Naive thymus-derived CD4-positive, alpha-beta T cell (primary cell): Measurements from ENCODE around the gene YIPF6. TPM values are rescaled to one million over a fixed set of nuclear protein-coding genes. Genes with fewer than 3 reads are reported as not detected.

Experiments used
- ATAC-seq: fragments of 150-1000 bp; cut with Tn5 transposase; 2 replicates; pipeline ENCODE4 v1.10.0; 2021; ENCODE audit warnings: mild to moderate bottlenecking, moderate library complexity
- CTCF ChIA-PET: fragments of 350-600 bp; sonication (Branson Sonifier 250); formaldehyde crosslinking; loops from one replicate; lab custom pipeline; 2021; ENCODE audit warnings: antibody characterized with exemption; lab: Charles Lee
- POLR2A ChIA-PET: fragments of 350-600 bp; sonication (Branson Sonifier 250); formaldehyde crosslinking; loops from one replicate; lab custom pipeline; 2021; ENCODE audit warnings: antibody characterized with exemption, inconsistent platforms; lab: Charles Lee
- DNase-seq, 9 donors: peaks; one replicate each; pipeline versions ENCODE4 v3.0.0 to v3.0.0-alpha.2; 2020 to 2022; ENCODE audit warnings: mixed read lengths in 1 of 9
- H3K27ac ChIP-seq: one replicate; pipeline ENCODE4 v1.7.0; 2013; ENCODE audit warnings: mild to moderate bottlenecking, low read depth, low read length, moderate library complexity
- H3K27me3 ChIP-seq, 2 donors: one replicate each; pipeline ENCODE4 v1.7.0; 2013; ENCODE audit warnings: low read length in 2 of 2, mild to moderate bottlenecking in 2 of 2, moderate library complexity in 2 of 2; ENCODE audit not compliant: control insufficient read depth in 2 of 2, insufficient read depth in 2 of 2
- H3K36me3 ChIP-seq, 3 experiments: 1 replicate in 2 of 3; 2 replicates in 1 of 3; pipeline ENCODE4 v1.7.0; 2013; ENCODE audit warnings: low read length in 3 of 3, mild to moderate bottlenecking in 3 of 3, moderate library complexity in 1 of 3; ENCODE audit not compliant: insufficient read depth in 3 of 3, control insufficient read depth in 2 of 3
- H3K4me1 ChIP-seq, 2 donors: one replicate each; pipeline ENCODE4 v1.7.0; 2013; ENCODE audit warnings: low read length in 2 of 2, mild to moderate bottlenecking in 2 of 2, moderate library complexity in 1 of 2; ENCODE audit not compliant: control insufficient read depth in 2 of 2, insufficient read depth in 2 of 2
- H3K4me3 ChIP-seq: 2 replicates; pipeline ENCODE4 v1.7.0; 2013; ENCODE audit warnings: mild to moderate bottlenecking, low read length
- H3K9me3 ChIP-seq, 3 experiments: 1 replicate in 2 of 3; 2 replicates in 1 of 3; pipeline ENCODE4 v1.7.0; 2013; ENCODE audit warnings: low read length in 3 of 3; ENCODE audit not compliant: control insufficient read depth in 2 of 3
- H3K27ac Mint-ChIP-seq, 9 donors: one replicate each; pipeline ENCODE4 v1.8.0; 2020 to 2022; ENCODE audit warnings: mixed read lengths in 9 of 9, mild to moderate bottlenecking in 8 of 9, moderate library complexity in 5 of 9, inconsistent platforms in 2 of 9
- H3K27me3 Mint-ChIP-seq, 5 donors: one replicate each; pipeline ENCODE4 v1.8.0; 2021 to 2022; ENCODE audit warnings: mixed read lengths in 5 of 5, mild to moderate bottlenecking in 1 of 5
- H3K36me3 Mint-ChIP-seq, 5 donors: one replicate each; pipeline ENCODE4 v1.8.0; 2020 to 2022; ENCODE audit warnings: mixed read lengths in 5 of 5, mild to moderate bottlenecking in 3 of 5, inconsistent platforms in 1 of 5
- H3K4me1 Mint-ChIP-seq, 7 donors: one replicate each; pipeline ENCODE4 v1.8.0; 2020 to 2022; ENCODE audit warnings: mixed read lengths in 7 of 7, mild to moderate bottlenecking in 3 of 7, inconsistent platforms in 1 of 7
- H3K4me3 Mint-ChIP-seq, 10 donors: one replicate each; pipeline ENCODE4 v1.8.0; 2020 to 2022; ENCODE audit warnings: mild to moderate bottlenecking in 10 of 10, mixed read lengths in 10 of 10, moderate library complexity in 6 of 10, inconsistent platforms in 2 of 10
- H3K9me3 Mint-ChIP-seq, 11 donors: one replicate each; pipeline ENCODE4 v1.8.0; 2020 to 2022; ENCODE audit warnings: mixed read lengths in 11 of 11, mild to moderate bottlenecking in 4 of 11, inconsistent platforms in 1 of 11, moderate library complexity in 1 of 11
- intact Hi-C, 2 donors: fragments of 100-400 bp; cut with micrococcal nuclease; formaldehyde crosslinking; loops; one replicate each; pipeline ENCODE4 v1.15.1; 2023
- polyA plus RNA-seq, 2 donors: library from polyadenylated mRNA; unstranded; fragments of 300-500 nt; fragmentation: Illumina TruSeq; gene quantifications; one replicate each; pipeline ENCODE4 v1.2.3, GENCODE V29; 2021
- total RNA-seq, 6 experiments: library from RNA in 5 of 6; stranded (reverse) in 5 of 6; gene quantifications; 1 replicate in 5 of 6; 2 replicates in 1 of 6; pipeline ENCODE4 v1.2.3 and lab custom pipeline; 2021 to 2026

YIPF6 gene
- total and polyA plus RNA-seq, 7 experiments from 2014 or later: 8.0 to 17.7 (median 15.1) TPM

- no peaks in the 10 kb centered on the region for H3K9me3 ChIP-seq
- Mint-ChIP-seq H3K4me3 (no peak overlapping the region), H3K36me3 (peaks cover 0 to 15% (median 4%) of the 10 kb centered on the region in 5 donors), H3K9me3 (peaks cover 0 to 9% (median 2%) of the 10 kb centered on the region in 11 donors), H3K27me3 (no peaks in the 10 kb centered on the region), H3K4me1 (no peaks in the 10 kb centered on the region), H3K27ac (no peak overlapping the region)
- H3K4me3 ChIP-seq: no peak overlapping the region
- no peak overlapping the region for H3K27ac ChIP-seq
- ATAC-seq (no peak), DNase-seq (no peak)
- intact Hi-C loops: no loop called here
- no peaks in the 10 kb centered on the region for H3K4me1 ChIP-seq
- POLR2A ChIA-PET: no interaction called here
- H3K27me3 ChIP-seq: no peaks in the 10 kb centered on the region
- H3K36me3 ChIP-seq: no peaks in the 10 kb centered on the region
- CTCF ChIA-PET: no interaction called here
These were observed 81.0 kb downstream of the YIPF6 start for GRCh38 chrX:68579810-68580209.

- CTCF ChIA-PET: interaction anchor here (0.5 kb wide), 1 partner anchor 173 kb away, joined by 3 read pairs; no protein-coding TSS in a partner anchor
- Histone ChIP-seq H3K27ac (no peak overlapping the region), H3K4me3 (no peak overlapping the region), H3K27me3 (no peaks in the 10 kb centered on the region), H3K36me3 (no peaks in the 10 kb centered on the region), H3K9me3 (no peaks in the 10 kb centered on the region), H3K4me1 (no peaks in the 10 kb centered on the region)
- Mint-ChIP-seq H3K9me3 (peaks cover 0 to 27% (median 5%) of the 10 kb centered on the region in 11 donors), H3K36me3 (peaks cover 0 to 21% (median 12%) of the 10 kb centered on the region in 5 donors), H3K27me3 (no peaks in the 10 kb centered on the region), H3K4me1 (no peaks in the 10 kb centered on the region), H3K27ac (no peak overlapping the region), H3K4me3 (no peak overlapping the region)
- intact Hi-C loops: no loop called here
- no peak for ATAC-seq
- POLR2A ChIA-PET: no interaction called here
- DNase-seq: no peak
These were observed 85.4 kb downstream of the YIPF6 start for GRCh38 chrX:68584221-68584620.

Other genes with a start within 250 kb of the YIPF6 start
- under 1 TPM; 0.05 to 0.32 (median 0.16) TPM for gene OPHN1, start 65.6 kb upstream of the YIPF6 start, total RNA-seq
- gene OPHN1, start 65.6 kb upstream of the YIPF6 start, polyA plus RNA-seq: not detected
- gene STARD8, start 148.6 kb downstream of the YIPF6 start, total RNA-seq: 1 to 10 TPM in 2 of 5 experiments, under 1 TPM in 3; 0.54 to 3.5 (median 0.69) TPM
- gene STARD8, start 148.6 kb downstream of the YIPF6 start, polyA plus RNA-seq: under 1 TPM; 0.04 to 0.10 TPM